Measurements from ENCODE around the gene TMEM156.
A peak's percentile ranks its signal among the peaks of the same experiment; 100 is the strongest.
"Not testable (repeated sequence)": the region's sequence is repeated elsewhere in the genome, so short reads cannot be mapped to it uniquely, and the experiment has no call there.

Gene TMEM156

DNA sequence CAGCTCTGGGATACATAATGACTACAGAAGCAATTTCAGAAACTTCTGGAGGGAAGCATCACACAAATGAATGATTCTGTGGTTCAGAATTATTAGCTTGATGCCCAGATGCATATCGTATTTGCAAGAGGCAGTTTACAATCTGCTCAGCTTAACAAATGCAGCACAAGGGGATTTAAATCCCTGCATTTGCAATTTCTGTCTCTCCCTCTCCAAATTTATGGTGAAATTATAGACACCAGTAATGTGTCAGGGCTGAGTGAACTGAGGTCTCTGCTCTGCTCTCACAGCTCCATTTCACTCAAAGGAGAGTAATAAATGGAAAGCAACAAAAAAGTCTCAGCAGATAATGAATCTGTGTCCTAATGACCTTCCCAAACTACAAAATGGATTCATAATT is 80.2 kb downstream of the TMEM156 start:
- Histone ChIP-seq H3K9me3 (ENCODE audit: control insufficient read depth in 1 of 2, low read length in 2 of 2) (no peaks in the 10 kb centered on the region), H3K36me3 (ENCODE audit: control insufficient read depth in 1 of 2, insufficient read depth in 2 of 2, low read length in 2 of 2) (no peaks in the 10 kb centered on the region), H3K27me3 (ENCODE audit: low read depth, low read length) (no peaks in the 10 kb centered on the region), H3K4me3 (ENCODE audit: low read depth in 1 of 2, low read length in 2 of 2) (no peak overlapping the region), H3K4me1 (ENCODE audit: control insufficient read depth in 1 of 2, insufficient read depth in 2 of 2, low read length in 2 of 2) (peaks cover 0 to 25% of the 10 kb centered on the region in 2 donors), H3K27ac (ENCODE audit: low read length) (no peak overlapping the region)

GRCh38 chr4:38951598-38951997 is 80.6 kb downstream of the TMEM156 start:
- H3K27ac ChIP-seq (ENCODE audit: low read length) = no peak overlapping the region
- no peak overlapping the region for H3K4me3 ChIP-seq (ENCODE audit: low read depth in 1 of 2, low read length in 2 of 2)
- no peaks in the 10 kb centered on the region for H3K36me3 ChIP-seq (ENCODE audit: control insufficient read depth in 1 of 2, insufficient read depth in 2 of 2, low read length in 2 of 2)
- H3K9me3 ChIP-seq (ENCODE audit: control insufficient read depth in 1 of 2, low read length in 2 of 2) = no peaks in the 10 kb centered on the region
- no peaks in the 10 kb centered on the region for H3K27me3 ChIP-seq (ENCODE audit: low read depth, low read length)
- peaks cover 0 to 29% of the 10 kb centered on the region in 2 donors for H3K4me1 ChIP-seq (ENCODE audit: control insufficient read depth in 1 of 2, insufficient read depth in 2 of 2, low read length in 2 of 2)

GRCh38 chr4:38950734-38951133 is 81.5 kb downstream of the TMEM156 start:
- Histone ChIP-seq H3K27ac (ENCODE audit: low read length) (peak overlapping the region; percentile 60), H3K9me3 (ENCODE audit: control insufficient read depth in 1 of 2, low read length in 2 of 2) (no peaks in the 10 kb centered on the region), H3K4me1 (ENCODE audit: control insufficient read depth in 1 of 2, insufficient read depth in 2 of 2, low read length in 2 of 2) (peaks cover 0 to 33% of the 10 kb centered on the region in 2 donors), H3K36me3 (ENCODE audit: control insufficient read depth in 1 of 2, insufficient read depth in 2 of 2, low read length in 2 of 2) (no peaks in the 10 kb centered on the region), H3K27me3 (ENCODE audit: low read depth, low read length) (no peaks in the 10 kb centered on the region), H3K4me3 (ENCODE audit: low read depth in 1 of 2, low read length in 2 of 2) (no peak overlapping the region)

DNA sequence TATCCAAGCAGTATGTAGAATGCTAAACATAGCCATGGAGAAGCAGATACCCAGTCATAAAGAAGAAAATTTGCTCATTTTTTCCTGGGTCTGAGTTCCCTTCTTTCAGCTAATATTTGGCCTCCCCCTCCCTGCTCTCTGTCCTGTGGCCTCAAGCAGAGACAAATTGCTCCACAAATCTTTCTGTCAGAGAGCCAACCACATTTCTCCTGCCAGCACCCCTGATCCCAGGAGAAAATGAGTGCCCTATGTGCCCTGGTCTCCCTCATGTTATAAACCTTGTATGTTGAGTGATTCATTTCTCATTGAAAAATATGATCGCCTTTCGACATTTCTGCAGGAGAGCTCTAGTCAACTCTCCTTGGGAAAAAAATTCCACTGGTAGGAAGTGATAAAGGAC is 82.0 kb downstream of the TMEM156 start:
- no peaks in the 10 kb centered on the region for H3K9me3 ChIP-seq (ENCODE audit: control insufficient read depth in 1 of 2, low read length in 2 of 2)
- H3K4me1 ChIP-seq (ENCODE audit: control insufficient read depth in 1 of 2, insufficient read depth in 2 of 2, low read length in 2 of 2) = peaks cover 0 to 33% of the 10 kb centered on the region in 2 donors
- H3K4me3 ChIP-seq (ENCODE audit: low read depth in 1 of 2, low read length in 2 of 2) = no peak overlapping the region
- no peaks in the 10 kb centered on the region for H3K27me3 ChIP-seq (ENCODE audit: low read depth, low read length)
- peak overlapping the region; percentile 60 for H3K27ac ChIP-seq (ENCODE audit: low read length)
- peaks cover 0 to 4% of the 10 kb centered on the region in 2 donors for H3K36me3 ChIP-seq (ENCODE audit: control insufficient read depth in 1 of 2, insufficient read depth in 2 of 2, low read length in 2 of 2)

DNA sequence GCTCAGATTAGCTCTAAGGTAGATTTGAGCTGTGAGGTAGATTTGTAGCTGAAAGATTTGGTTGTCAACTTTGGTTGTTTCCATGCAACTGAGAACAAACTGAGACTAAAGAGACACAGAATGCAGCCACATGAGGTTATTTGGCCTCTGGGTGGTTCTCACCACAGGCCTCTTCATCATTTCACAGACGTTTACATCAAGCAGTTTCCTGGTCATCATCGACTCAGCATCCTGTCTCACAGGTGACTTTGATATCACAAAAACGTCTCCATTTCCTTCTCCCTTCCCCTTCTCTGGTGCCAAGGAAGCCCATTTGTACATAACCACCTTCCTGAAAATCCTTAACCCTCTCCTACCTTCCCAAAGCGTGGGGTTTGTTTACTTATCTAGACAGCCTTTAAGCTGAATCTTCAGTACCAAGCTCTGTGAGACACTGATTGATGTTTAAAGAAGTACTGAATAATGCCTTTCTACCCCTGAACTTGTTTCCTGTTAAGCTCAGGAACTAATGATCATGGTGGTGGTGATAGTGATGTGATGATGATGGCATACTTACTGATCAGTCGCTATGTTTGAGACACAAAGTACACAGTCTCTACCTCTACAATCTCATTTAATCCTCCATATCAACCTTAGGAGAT is 82.7 kb downstream of the TMEM156 start:
- Histone ChIP-seq H3K27ac (ENCODE audit: low read length) (peak overlapping the region; percentile 60), H3K4me3 (ENCODE audit: low read depth in 1 of 2, low read length in 2 of 2) (no peak overlapping the region), H3K27me3 (ENCODE audit: low read depth, low read length) (no peaks in the 10 kb centered on the region), H3K36me3 (ENCODE audit: control insufficient read depth in 1 of 2, insufficient read depth in 2 of 2, low read length in 2 of 2) (peaks cover 0 to 5% of the 10 kb centered on the region in 2 donors), H3K4me1 (ENCODE audit: control insufficient read depth in 1 of 2, insufficient read depth in 2 of 2, low read length in 2 of 2) (peaks cover 0 to 33% of the 10 kb centered on the region in 2 donors), H3K9me3 (ENCODE audit: control insufficient read depth in 1 of 2, low read length in 2 of 2) (no peaks in the 10 kb centered on the region)

DNA sequence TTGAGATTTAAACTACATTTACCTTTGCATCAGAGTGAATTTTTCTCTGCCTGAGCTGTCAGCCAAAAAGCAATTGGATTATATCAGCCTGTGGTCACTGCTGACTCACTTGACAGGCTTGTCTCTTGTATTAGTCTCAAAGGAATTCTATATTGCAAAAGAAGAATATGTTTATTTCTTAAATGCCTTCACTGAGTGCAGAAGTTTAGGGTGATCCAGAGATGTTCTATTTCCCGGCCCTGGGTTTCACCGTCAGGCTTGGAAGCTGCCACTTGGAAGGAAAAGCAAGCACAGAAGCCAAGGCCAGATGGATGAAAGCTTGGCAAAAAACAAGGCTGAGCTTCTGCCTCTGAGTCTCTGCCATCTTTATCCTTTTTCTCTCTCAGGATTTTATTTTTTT is 83.7 kb downstream of the TMEM156 start:
- H3K9me3 ChIP-seq (ENCODE audit: control insufficient read depth in 1 of 2, low read length in 2 of 2) = no peaks in the 10 kb centered on the region
- peak overlapping the region; percentile 64 for H3K27ac ChIP-seq (ENCODE audit: low read length)
- peaks cover 0 to 33% of the 10 kb centered on the region in 2 donors for H3K4me1 ChIP-seq (ENCODE audit: control insufficient read depth in 1 of 2, insufficient read depth in 2 of 2, low read length in 2 of 2)

GRCh38 chr4:38946919-38947318 is 85.3 kb downstream of the TMEM156 start:
- Histone ChIP-seq H3K9me3 (ENCODE audit: control insufficient read depth in 1 of 2, low read length in 2 of 2) (no peaks in the 10 kb centered on the region), H3K36me3 (ENCODE audit: control insufficient read depth in 1 of 2, insufficient read depth in 2 of 2, low read length in 2 of 2) (peaks cover 0 to 8% of the 10 kb centered on the region in 2 donors), H3K4me1 (ENCODE audit: control insufficient read depth in 1 of 2, insufficient read depth in 2 of 2, low read length in 2 of 2) (peaks cover 0 to 33% of the 10 kb centered on the region in 2 donors), H3K27me3 (ENCODE audit: low read depth, low read length) (no peaks in the 10 kb centered on the region), H3K27ac (ENCODE audit: low read length) (peak overlapping the region; percentile 73), H3K4me3 (ENCODE audit: low read depth in 1 of 2, low read length in 2 of 2) (no peak overlapping the region)

More for the DNA sequence above, 83.7 kb downstream of the TMEM156 start:
- Histone ChIP-seq H3K4me3 (ENCODE audit: low read depth in 1 of 2, low read length in 2 of 2) (no peak overlapping the region), H3K27me3 (ENCODE audit: low read depth, low read length) (no peaks in the 10 kb centered on the region), H3K36me3 (ENCODE audit: control insufficient read depth in 1 of 2, insufficient read depth in 2 of 2, low read length in 2 of 2) (peaks cover 0 to 8% of the 10 kb centered on the region in 2 donors)

GRCh38 chr4:38944440-38944839 is 87.8 kb downstream of the TMEM156 start:
- Histone ChIP-seq H3K4me1 (ENCODE audit: control insufficient read depth in 1 of 2, insufficient read depth in 2 of 2, low read length in 2 of 2) (peaks cover 0 to 29% of the 10 kb centered on the region in 2 donors), H3K4me3 (ENCODE audit: low read depth in 1 of 2, low read length in 2 of 2) (no peak overlapping the region), H3K27ac (ENCODE audit: low read length) (peak overlapping the region; percentile 20), H3K9me3 (ENCODE audit: control insufficient read depth in 1 of 2, low read length in 2 of 2) (no peaks in the 10 kb centered on the region), H3K36me3 (ENCODE audit: control insufficient read depth in 1 of 2, insufficient read depth in 2 of 2, low read length in 2 of 2) (peaks cover 4 to 16% of the 10 kb centered on the region in 2 donors), H3K27me3 (ENCODE audit: low read depth, low read length) (no peaks in the 10 kb centered on the region)

GRCh38 chr4:38943343-38943742 is 88.9 kb downstream of the TMEM156 start:
- Histone ChIP-seq H3K4me3 (ENCODE audit: low read depth in 1 of 2, low read length in 2 of 2) (no peak overlapping the region), H3K27me3 (ENCODE audit: low read depth, low read length) (no peaks in the 10 kb centered on the region), H3K9me3 (ENCODE audit: control insufficient read depth in 1 of 2, low read length in 2 of 2) (no peaks in the 10 kb centered on the region), H3K4me1 (ENCODE audit: control insufficient read depth in 1 of 2, insufficient read depth in 2 of 2, low read length in 2 of 2) (peaks cover 0 to 22% of the 10 kb centered on the region in 2 donors), H3K36me3 (ENCODE audit: control insufficient read depth in 1 of 2, insufficient read depth in 2 of 2, low read length in 2 of 2) (peaks cover 13 to 22% of the 10 kb centered on the region in 2 donors), H3K27ac (ENCODE audit: low read length) (peak overlapping the region; percentile 20)

DNA sequence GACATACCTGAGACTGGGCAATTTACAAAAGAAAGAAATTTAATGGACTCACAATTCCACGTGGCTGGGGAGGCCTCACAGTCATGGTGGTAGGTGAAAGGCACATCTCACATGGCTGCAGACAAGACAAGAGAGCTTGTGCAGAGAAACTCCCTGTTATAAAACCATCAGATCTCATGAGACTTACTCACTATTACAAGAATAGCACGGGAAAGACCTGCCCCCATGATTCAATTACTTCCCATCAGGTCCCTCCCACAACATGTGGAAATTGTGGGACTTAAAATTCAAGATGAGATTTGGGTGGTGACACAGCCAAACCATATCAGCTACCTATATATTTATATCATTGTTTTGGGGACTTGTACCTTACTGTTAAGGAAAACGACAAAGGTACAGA is 90.3 kb downstream of the TMEM156 start:
- not testable (repeated sequence) for H3K4me3 ChIP-seq (ENCODE audit: low read depth in 1 of 2, low read length in 2 of 2); H3K9me3 ChIP-seq (ENCODE audit: control insufficient read depth in 1 of 2, low read length in 2 of 2); H3K27me3 ChIP-seq (ENCODE audit: low read depth, low read length)
- peaks cover 0 to 14% of the 10 kb centered on the region in 2 donors for H3K4me1 ChIP-seq (ENCODE audit: control insufficient read depth in 1 of 2, insufficient read depth in 2 of 2, low read length in 2 of 2)
- H3K36me3 ChIP-seq (ENCODE audit: control insufficient read depth in 1 of 2, insufficient read depth in 2 of 2, low read length in 2 of 2) = peaks cover 23 to 30% of the 10 kb centered on the region in 2 donors
- peak overlapping the region; percentile 84 for H3K27ac ChIP-seq (ENCODE audit: low read length)

GRCh38 chr4:38940476-38940875 is 91.7 kb downstream of the TMEM156 start:
- Histone ChIP-seq H3K36me3 (ENCODE audit: control insufficient read depth in 1 of 2, insufficient read depth in 2 of 2, low read length in 2 of 2) (peaks cover 23 to 32% of the 10 kb centered on the region in 2 donors), H3K27me3 (ENCODE audit: low read depth, low read length) (no peaks in the 10 kb centered on the region), H3K27ac (ENCODE audit: low read length) (no peak overlapping the region), H3K9me3 (ENCODE audit: control insufficient read depth in 1 of 2, low read length in 2 of 2) (no peaks in the 10 kb centered on the region), H3K4me1 (ENCODE audit: control insufficient read depth in 1 of 2, insufficient read depth in 2 of 2, low read length in 2 of 2) (peaks cover 0 to 7% of the 10 kb centered on the region in 2 donors), H3K4me3 (ENCODE audit: low read depth in 1 of 2, low read length in 2 of 2) (no peak overlapping the region)

GRCh38 chr4:38939165-38939564 is 93.0 kb downstream of the TMEM156 start:
- no peaks in the 10 kb centered on the region for H3K9me3 ChIP-seq (ENCODE audit: control insufficient read depth in 1 of 2, low read length in 2 of 2)
- H3K4me3 ChIP-seq (ENCODE audit: low read depth in 1 of 2, low read length in 2 of 2) = no peak overlapping the region
- H3K27me3 ChIP-seq (ENCODE audit: low read depth, low read length) = no peaks in the 10 kb centered on the region
- peaks cover 23 to 25% of the 10 kb centered on the region in 2 donors for H3K36me3 ChIP-seq (ENCODE audit: control insufficient read depth in 1 of 2, insufficient read depth in 2 of 2, low read length in 2 of 2)
- H3K4me1 ChIP-seq (ENCODE audit: control insufficient read depth in 1 of 2, insufficient read depth in 2 of 2, low read length in 2 of 2) = peaks cover 0 to 7% of the 10 kb centered on the region in 2 donors
- H3K27ac ChIP-seq (ENCODE audit: low read length) = no peak overlapping the region
